NCI-H460 (cell line): ENCODE measurements around the gene PKIG. TPM values are rescaled to one million over a fixed set of nuclear protein-coding genes. Genes with fewer than 3 reads are reported as not detected.
"Not testable (repeated sequence)": the region's sequence is repeated elsewhere in the genome, so short reads cannot be mapped to it uniquely, and the experiment has no call there.

Experiments used
- DNase-seq: peaks from one replicate; pipeline ENCODE4 v3.0.0-alpha.2; 2016; ENCODE audit warnings: low read depth; ENCODE audit errors: extremely low read depth
- total RNA-seq: library from RNA; depleted of rRNA; stranded (reverse); fragments of >200 nt; shearing (Covaris generic); gene quantifications from 2 replicates; pipeline ENCODE4 v1.2.3, GENCODE V29; 2014; rRNA removed

PKIG gene
- total RNA-seq, 1 experiment from 2014 or later = 28.0 TPM

GRCh38 chr20:44654210-44654609 is 71.8 kb downstream of the PKIG start:
- DNase-seq = not testable (repeated sequence)

GRCh38 chr20:44656448-44656847 is 74.1 kb downstream of the PKIG start:
- DNase-seq = no peak

GRCh38 chr20:44657875-44658274 is 75.5 kb downstream of the PKIG start:
- DNase-seq = no peak

- DNase-seq = no peak
These were observed 76.4 kb downstream of the PKIG start for GRCh38 chr20:44658810-44659209.

GRCh38 chr20:44659931-44660330 is 77.6 kb downstream of the PKIG start:
- no peak for DNase-seq

- DNase-seq = no peak
These were observed 78.2 kb downstream of the PKIG start for GRCh38 chr20:44660581-44660980.

- no peak for DNase-seq
These were observed 79.9 kb downstream of the PKIG start for GRCh38 chr20:44662261-44662660.

GRCh38 chr20:44664131-44664530 is 81.8 kb downstream of the PKIG start:
- no peak for DNase-seq

GRCh38 chr20:44666066-44666465 is 83.7 kb downstream of the PKIG start:
- no peak for DNase-seq

Other genes with a start within 250 kb of the PKIG start
- gene R3HDML, start 245.5 kb upstream of the PKIG start, total RNA-seq = not detected in 2 replicates
- 0.12 TPM in 1 of 2 replicates, not detected in the other for gene HNF4A, start 226.9 kb upstream of the PKIG start, total RNA-seq
- gene TTPAL, start 106.7 kb upstream of the PKIG start, total RNA-seq = 8.2 and 11.3 TPM in 2 replicates
- 129 and 130 TPM in 2 replicates for gene SERINC3, start 60.5 kb upstream of the PKIG start, total RNA-seq
- gene ADA, start 69.1 kb downstream of the PKIG start, total RNA-seq = 5.2 and 7.2 TPM in 2 replicates
- gene CCN5, start 132.8 kb downstream of the PKIG start, total RNA-seq = 5.3 and 8.1 TPM in 2 replicates
- 1.0 and 1.2 TPM in 2 replicates for gene KCNK15, start 163.3 kb downstream of the PKIG start, total RNA-seq
- 0.20 and 0.35 TPM in 2 replicates for gene RIMS4, start 228.0 kb downstream of the PKIG start, total RNA-seq